ENCODE measurements around the gene SSB. TPM values are rescaled to one million over a fixed set of nuclear protein-coding genes. Genes with fewer than 3 reads are reported as not detected.

The SSB gene
- total and polyA plus RNA-seq, 9 of the 15 experiments (the other 6 are each of a cell fraction or from before 2014, with no cell fraction given) = 317 to 849 (median 515) TPM

DNA sequence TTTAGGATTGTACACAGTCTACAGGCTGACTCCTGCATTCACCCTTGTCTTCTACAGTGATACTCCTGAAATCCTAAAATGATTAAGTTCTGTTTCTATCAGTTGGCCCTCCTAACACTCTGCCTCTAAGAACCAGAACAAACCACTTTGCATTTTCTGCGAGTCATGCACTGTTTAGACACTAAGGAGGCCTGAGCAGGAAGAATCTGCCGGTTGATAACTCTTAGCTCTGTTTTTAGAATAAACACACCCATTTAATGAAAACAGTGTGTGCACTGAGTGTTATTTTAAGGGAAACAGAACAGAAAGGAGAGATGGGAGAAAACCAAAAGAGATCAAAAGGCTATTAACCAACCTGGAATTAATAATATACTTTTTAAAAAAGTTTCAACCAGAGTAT is 22.9 kb upstream of the SSB start (continued):
- TF ChIP-seq, protein P1, sequence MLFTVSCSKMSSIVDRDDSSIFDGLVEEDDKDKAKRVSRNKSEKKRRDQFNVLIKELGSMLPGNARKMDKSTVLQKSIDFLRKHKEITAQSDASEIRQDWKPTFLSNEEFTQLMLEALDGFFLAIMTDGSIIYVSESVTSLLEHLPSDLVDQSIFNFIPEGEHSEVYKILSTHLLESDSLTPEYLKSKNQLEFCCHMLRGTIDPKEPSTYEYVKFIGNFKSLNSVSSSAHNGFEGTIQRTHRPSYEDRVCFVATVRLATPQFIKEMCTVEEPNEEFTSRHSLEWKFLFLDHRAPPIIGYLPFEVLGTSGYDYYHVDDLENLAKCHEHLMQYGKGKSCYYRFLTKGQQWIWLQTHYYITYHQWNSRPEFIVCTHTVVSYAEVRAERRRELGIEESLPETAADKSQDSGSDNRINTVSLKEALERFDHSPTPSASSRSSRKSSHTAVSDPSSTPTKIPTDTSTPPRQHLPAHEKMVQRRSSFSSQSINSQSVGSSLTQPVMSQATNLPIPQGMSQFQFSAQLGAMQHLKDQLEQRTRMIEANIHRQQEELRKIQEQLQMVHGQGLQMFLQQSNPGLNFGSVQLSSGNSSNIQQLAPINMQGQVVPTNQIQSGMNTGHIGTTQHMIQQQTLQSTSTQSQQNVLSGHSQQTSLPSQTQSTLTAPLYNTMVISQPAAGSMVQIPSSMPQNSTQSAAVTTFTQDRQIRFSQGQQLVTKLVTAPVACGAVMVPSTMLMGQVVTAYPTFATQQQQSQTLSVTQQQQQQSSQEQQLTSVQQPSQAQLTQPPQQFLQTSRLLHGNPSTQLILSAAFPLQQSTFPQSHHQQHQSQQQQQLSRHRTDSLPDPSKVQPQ (CRISPR knock-in tag; IDR thresholded peaks at IDR 0.05; ENCODE audit: borderline replicate concordance) = no peak
- TF ChIP-seq ZNF717 (CRISPR knock-in tag; IDR thresholded peaks at IDR 0.05) (no peak), CBX1 (IDR thresholded peaks at IDR 0.05; ENCODE audit: low read depth) (no peak), DPF2 (IDR thresholded peaks at IDR 0.05) (peak; percentile 56; the same call in 1 of the 2 replicates), ZNF197 (CRISPR knock-in tag; IDR thresholded peaks at IDR 0.05; ENCODE audit: low read depth) (no peak), MAFG (tag; conservative IDR thresholded peaks at IDR 0.05) (peak; percentile 75), ZEB2 (IDR thresholded peaks at IDR 0.05) (no peak), SMARCA4 (IDR thresholded peaks at IDR 0.05) (0 out of 2 replicates have a peak, but pooled peaks have one; percentile 24), SP1 (CRISPR knock-in tag; IDR thresholded peaks at IDR 0.05) (no peak), ASH1L (IDR thresholded peaks at IDR 0.05; ENCODE audit: borderline replicate concordance, low read depth, partially characterized antibody) (no peak), BRD4 (IDR thresholded peaks at IDR 0.05) (peak; percentile 51; the same call in 1 of the 2 replicates)
- TF ChIP-seq, protein P2, sequence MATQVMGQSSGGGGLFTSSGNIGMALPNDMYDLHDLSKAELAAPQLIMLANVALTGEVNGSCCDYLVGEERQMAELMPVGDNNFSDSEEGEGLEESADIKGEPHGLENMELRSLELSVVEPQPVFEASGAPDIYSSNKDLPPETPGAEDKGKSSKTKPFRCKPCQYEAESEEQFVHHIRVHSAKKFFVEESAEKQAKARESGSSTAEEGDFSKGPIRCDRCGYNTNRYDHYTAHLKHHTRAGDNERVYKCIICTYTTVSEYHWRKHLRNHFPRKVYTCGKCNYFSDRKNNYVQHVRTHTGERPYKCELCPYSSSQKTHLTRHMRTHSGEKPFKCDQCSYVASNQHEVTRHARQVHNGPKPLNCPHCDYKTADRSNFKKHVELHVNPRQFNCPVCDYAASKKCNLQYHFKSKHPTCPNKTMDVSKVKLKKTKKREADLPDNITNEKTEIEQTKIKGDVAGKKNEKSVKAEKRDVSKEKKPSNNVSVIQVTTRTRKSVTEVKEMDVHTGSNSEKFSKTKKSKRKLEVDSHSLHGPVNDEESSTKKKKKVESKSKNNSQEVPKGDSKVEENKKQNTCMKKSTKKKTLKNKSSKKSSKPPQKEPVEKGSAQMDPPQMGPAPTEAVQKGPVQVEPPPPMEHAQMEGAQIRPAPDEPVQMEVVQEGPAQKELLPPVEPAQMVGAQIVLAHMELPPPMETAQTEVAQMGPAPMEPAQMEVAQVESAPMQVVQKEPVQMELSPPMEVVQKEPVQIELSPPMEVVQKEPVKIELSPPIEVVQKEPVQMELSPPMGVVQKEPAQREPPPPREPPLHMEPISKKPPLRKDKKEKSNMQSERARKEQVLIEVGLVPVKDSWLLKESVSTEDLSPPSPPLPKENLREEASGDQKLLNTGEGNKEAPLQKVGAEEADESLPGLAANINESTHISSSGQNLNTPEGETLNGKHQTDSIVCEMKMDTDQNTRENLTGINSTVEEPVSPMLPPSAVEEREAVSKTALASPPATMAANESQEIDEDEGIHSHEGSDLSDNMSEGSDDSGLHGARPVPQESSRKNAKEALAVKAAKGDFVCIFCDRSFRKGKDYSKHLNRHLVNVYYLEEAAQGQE (IDR thresholded peaks at IDR 0.05; ENCODE audit: borderline replicate concordance) = peak; percentile 81
- TF ChIP-seq, protein P2 (CRISPR knock-in tag; IDR thresholded peaks at IDR 0.05; ENCODE audit: low read depth) = no peak
- TF ChIP-seq, protein P3, sequence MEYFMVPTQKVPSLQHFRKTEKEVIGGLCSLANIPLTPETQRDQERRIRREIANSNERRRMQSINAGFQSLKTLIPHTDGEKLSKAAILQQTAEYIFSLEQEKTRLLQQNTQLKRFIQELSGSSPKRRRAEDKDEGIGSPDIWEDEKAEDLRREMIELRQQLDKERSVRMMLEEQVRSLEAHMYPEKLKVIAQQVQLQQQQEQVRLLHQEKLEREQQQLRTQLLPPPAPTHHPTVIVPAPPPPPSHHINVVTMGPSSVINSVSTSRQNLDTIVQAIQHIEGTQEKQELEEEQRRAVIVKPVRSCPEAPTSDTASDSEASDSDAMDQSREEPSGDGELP (CRISPR knock-in tag; IDR thresholded peaks at IDR 0.05; ENCODE audit: borderline replicate concordance) = no peak
